Body of pancreas (tissue), 4 donors: ENCODE data around the gene RBMS3.

ENCODE experiments used
- POLR2A ChIP-seq, 3 donors: fragments of 450-650 bp; IDR thresholded peaks; one replicate each; pipeline ENCODE4 v1.6.1; 2016; ENCODE audit warnings: antibody characterized with exemption in 3 of 3, mild to moderate bottlenecking in 2 of 3
- TF ChIP-seq, protein P1 (sequence below), 7 experiments: fragments of 450-650 bp in 4 of 7; fragments of 200-600 bp in 3 of 7; sonication (generic) in 3 of 7; IDR thresholded peaks; one replicate each; pipeline ENCODE4 v1.5.1; 2016 to 2019; ENCODE audit warnings: antibody characterized with exemption in 7 of 7

DNA sequence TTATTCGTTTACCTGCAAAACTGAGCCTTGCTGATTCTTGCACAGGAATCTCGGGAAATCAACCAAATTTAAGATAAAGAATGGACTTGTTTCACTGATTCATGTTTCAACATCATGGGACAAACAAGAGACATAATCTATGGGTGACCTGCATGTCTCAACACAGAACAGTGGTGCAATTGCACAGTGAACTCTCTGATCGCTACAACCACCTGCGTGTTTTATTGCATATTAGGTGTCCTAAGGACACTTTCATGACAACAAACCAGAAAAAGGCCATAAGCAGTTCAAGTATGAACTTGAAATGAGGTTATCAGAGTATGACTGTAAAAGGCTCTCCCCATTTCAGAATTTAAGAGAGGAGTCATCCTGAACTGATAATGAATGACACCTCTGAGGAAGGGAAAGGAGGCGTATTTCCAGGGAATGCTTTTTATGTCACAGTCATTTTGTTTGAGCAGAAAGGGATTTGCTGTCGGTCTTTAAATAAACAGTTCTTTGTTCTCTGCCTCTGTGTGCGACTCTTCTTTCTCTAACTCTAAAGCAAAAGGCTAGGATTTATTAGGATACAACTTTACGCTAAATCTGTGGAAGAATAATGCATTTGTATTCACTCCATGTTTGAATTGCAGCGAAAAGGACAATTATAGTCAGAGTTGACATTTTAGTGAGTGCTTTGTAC is 167.2 kb downstream of the RBMS3 start:
- TF ChIP-seq, protein P1, sequence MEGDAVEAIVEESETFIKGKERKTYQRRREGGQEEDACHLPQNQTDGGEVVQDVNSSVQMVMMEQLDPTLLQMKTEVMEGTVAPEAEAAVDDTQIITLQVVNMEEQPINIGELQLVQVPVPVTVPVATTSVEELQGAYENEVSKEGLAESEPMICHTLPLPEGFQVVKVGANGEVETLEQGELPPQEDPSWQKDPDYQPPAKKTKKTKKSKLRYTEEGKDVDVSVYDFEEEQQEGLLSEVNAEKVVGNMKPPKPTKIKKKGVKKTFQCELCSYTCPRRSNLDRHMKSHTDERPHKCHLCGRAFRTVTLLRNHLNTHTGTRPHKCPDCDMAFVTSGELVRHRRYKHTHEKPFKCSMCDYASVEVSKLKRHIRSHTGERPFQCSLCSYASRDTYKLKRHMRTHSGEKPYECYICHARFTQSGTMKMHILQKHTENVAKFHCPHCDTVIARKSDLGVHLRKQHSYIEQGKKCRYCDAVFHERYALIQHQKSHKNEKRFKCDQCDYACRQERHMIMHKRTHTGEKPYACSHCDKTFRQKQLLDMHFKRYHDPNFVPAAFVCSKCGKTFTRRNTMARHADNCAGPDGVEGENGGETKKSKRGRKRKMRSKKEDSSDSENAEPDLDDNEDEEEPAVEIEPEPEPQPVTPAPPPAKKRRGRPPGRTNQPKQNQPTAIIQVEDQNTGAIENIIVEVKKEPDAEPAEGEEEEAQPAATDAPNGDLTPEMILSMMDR (IDR thresholded peaks at IDR 0.05), result no peak
- no peak for TF ChIP-seq POLR2A (IDR thresholded peaks at IDR 0.05)
